Measurements from ENCODE around the gene ATP6V1G3.

- no peak for TF ChIP-seq EP300 (IDR thresholded peaks at IDR 0.05; ENCODE audit: low read depth)
- no peak for TF ChIP-seq CTCF (IDR thresholded peaks at IDR 0.05)
- TF ChIP-seq POLR2A (IDR thresholded peaks at IDR 0.05): no peak
- TF ChIP-seq POLR2AphosphoS5 (IDR thresholded peaks at IDR 0.05): no peak
Observed at GRCh38 chr1:198558402-198558801, 17.9 kb upstream of the ATP6V1G3 start.

Measured in transverse colon (tissue), 4 donors.